GM18870 (cell line): ENCODE data around the gene PSMC5.
"Not testable (repeated sequence)": the region's sequence is repeated elsewhere in the genome, so short reads cannot be mapped to it uniquely, and the experiment has no call there.

Experiments
- ATAC-seq: cut with Tn5 transposase; IDR thresholded peaks from one replicate; pipeline ENCODE4 v1.9.1; 2021; ENCODE audit warnings: moderate library complexity; ENCODE audit not compliant: unreplicated experiment

PSMC5 gene

GRCh38 chr17:63838631-63839171 is 11.5 kb downstream of the PSMC5 start:
- no peak for ATAC-seq

GRCh38 chr17:63840591-63841349 is 13.5 kb downstream of the PSMC5 start:
- ATAC-seq, result no peak

GRCh38 chr17:63841350-63842172 is 14.3 kb downstream of the PSMC5 start:
- ATAC-seq, result no peak

GRCh38 chr17:63842173-63842539 is 14.9 kb downstream of the PSMC5 start:
- peak; percentile 9 for ATAC-seq

GRCh38 chr17:63842540-63843386 is 15.5 kb downstream of the PSMC5 start, which contains the start of gene SMARCD2:
SMARCD2 (minus strand) TSS chr17:63842685; CDS start chr17:63842674, 11 bp downstream.
- ATAC-seq, result peak; percentile 59

- not testable (repeated sequence) for ATAC-seq
Measured at GRCh38 chr17:63843387-63843888, 16.2 kb downstream of the PSMC5 start.

GRCh38 chr17:63843910-63844677 is 16.9 kb downstream of the PSMC5 start:
- no peak for ATAC-seq

GRCh38 chr17:63845509-63845908 is 18.3 kb downstream of the PSMC5 start:
- ATAC-seq, result no peak

- ATAC-seq, result no peak
Measured at GRCh38 chr17:63847525-63848249, 20.5 kb downstream of the PSMC5 start.

- ATAC-seq, result no peak
Measured at GRCh38 chr17:63848834-63849689, 21.8 kb downstream of the PSMC5 start.

- ATAC-seq, result no peak
Measured at GRCh38 chr17:63850401-63850800, 23.2 kb downstream of the PSMC5 start.

- no peak for ATAC-seq
Measured at GRCh38 chr17:63853260-63853659, 26.0 kb downstream of the PSMC5 start.

- no peak for ATAC-seq
Measured at GRCh38 chr17:63854709-63855108, 27.5 kb downstream of the PSMC5 start.

GRCh38 chr17:63855185-63855584 is 28.0 kb downstream of the PSMC5 start:
- ATAC-seq, result no peak

- ATAC-seq, result not testable (repeated sequence)
Measured at GRCh38 chr17:63856425-63856824, 29.2 kb downstream of the PSMC5 start.

GRCh38 chr17:63859257-63859656 is 32.0 kb downstream of the PSMC5 start:
- no peak for ATAC-seq

- ATAC-seq, result not testable (repeated sequence)
Measured at GRCh38 chr17:63866625-63867024, 39.4 kb downstream of the PSMC5 start.
